ENCODE measurements around the gene SLC12A5. TPM values are rescaled to one million over a fixed set of nuclear protein-coding genes. Genes with fewer than 3 reads are reported as not detected.

The SLC12A5 gene
- total RNA-seq, 4 donors from 2014 or later = not detected

DNA sequence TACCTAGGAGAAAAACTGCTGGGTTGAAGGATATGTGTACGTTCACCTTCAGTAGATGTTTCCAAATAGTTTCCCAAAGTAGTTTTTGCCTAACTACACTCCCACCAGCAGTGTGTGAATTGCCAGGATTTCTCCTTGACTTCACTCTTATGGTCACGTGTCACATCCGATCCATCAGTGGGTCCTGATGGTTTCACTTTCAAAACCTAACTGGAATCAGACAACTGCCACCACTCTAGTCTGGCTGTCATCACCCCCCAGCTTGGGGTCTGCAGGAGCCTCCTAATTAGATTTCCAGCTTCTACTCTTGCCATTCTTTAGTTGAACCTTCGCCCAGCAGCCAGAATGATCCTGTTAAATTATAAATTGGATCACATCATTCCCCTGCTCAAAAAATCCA, 8.5 kb upstream of the SLC12A5 start:
- DNase-seq (ENCODE audit: low spot score in 2 of 2) = no peak
- no peak overlapping the region for H3K4me3 ChIP-seq (ENCODE audit: low read depth, poor library complexity, severe bottlenecking)
- intact Hi-C loops (cut with DNase I; ENCODE audit: low total_unique reads) = loop anchor here (2.0 to 10.0 kb wide), 3 partner anchors 64 to 404 kb away; no protein-coding TSS in a partner anchor
- 67 to 85% methylated on average over 4 of the region's 4 CpGs for WGBS, 2 donors
- TF ChIP-seq, protein P1, sequence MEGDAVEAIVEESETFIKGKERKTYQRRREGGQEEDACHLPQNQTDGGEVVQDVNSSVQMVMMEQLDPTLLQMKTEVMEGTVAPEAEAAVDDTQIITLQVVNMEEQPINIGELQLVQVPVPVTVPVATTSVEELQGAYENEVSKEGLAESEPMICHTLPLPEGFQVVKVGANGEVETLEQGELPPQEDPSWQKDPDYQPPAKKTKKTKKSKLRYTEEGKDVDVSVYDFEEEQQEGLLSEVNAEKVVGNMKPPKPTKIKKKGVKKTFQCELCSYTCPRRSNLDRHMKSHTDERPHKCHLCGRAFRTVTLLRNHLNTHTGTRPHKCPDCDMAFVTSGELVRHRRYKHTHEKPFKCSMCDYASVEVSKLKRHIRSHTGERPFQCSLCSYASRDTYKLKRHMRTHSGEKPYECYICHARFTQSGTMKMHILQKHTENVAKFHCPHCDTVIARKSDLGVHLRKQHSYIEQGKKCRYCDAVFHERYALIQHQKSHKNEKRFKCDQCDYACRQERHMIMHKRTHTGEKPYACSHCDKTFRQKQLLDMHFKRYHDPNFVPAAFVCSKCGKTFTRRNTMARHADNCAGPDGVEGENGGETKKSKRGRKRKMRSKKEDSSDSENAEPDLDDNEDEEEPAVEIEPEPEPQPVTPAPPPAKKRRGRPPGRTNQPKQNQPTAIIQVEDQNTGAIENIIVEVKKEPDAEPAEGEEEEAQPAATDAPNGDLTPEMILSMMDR (IDR thresholded peaks at IDR 0.05) = no peak
- TF ChIP-seq POLR2A (IDR thresholded peaks at IDR 0.05) = no peak

DNA sequence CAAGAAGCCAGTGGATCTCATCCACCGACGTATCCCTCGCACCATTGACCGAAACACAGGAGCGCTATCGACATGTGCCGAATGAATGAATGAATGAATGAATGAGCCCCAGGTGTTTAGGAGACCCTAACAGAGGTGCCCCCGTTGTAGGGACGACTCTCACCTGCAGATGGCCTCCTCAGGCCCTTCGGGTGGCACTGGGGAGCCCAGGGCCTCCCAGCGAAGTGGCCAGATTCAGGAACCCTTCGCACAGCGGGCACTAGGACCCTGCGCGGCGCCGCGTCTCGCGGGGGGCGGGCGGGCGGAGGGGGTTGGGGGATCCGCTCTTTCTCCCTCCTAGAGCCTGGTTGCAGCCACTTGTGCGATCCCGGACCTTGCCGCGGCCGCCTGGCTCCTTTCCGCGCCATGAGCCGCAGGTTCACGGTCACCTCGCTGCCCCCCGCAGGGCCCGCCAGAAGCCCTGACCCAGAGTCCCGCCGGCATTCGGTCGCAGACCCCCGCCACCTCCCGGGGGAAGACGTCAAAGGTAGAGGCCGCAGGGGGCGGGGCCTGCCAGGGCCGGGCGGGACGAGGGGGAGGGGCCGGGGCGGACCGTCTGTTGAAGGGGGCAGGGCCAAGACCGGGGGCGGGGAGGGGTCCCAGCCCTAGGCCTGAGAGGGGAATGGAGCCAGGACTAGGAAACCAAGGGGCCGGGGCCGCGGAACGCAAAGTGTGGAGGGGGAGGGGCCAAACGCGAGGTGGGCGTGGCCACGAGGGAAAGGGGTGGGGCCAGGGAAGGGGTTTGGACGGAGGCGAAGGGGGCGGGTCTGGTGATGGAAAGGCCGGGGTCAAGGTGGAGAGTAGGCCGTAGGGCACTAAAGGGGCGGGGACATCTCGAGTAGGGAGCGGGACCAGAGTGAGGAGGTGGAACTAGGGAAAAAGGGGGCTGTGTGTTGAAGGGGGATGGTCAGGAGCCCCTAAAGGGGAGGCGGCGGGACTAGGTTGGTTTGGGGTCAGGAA, 7.4 kb upstream of the SLC12A5 start:
- no peak for DNase-seq (ENCODE audit: low spot score in 2 of 2)
- intact Hi-C loops (cut with DNase I; ENCODE audit: low total_unique reads) = loop anchor here (2.0 to 10.0 kb wide), 3 partner anchors 63 to 403 kb away; no protein-coding TSS in a partner anchor
- H3K4me3 ChIP-seq (ENCODE audit: low read depth, poor library complexity, severe bottlenecking) = peak overlapping the region; percentile 8
- WGBS, 2 donors = 7 to 11% methylated on average over 50 to 68 of the region's 71 CpGs
- TF ChIP-seq, protein P1 (IDR thresholded peaks at IDR 0.05) = no peak
- no peak for TF ChIP-seq POLR2A (IDR thresholded peaks at IDR 0.05)

DNA sequence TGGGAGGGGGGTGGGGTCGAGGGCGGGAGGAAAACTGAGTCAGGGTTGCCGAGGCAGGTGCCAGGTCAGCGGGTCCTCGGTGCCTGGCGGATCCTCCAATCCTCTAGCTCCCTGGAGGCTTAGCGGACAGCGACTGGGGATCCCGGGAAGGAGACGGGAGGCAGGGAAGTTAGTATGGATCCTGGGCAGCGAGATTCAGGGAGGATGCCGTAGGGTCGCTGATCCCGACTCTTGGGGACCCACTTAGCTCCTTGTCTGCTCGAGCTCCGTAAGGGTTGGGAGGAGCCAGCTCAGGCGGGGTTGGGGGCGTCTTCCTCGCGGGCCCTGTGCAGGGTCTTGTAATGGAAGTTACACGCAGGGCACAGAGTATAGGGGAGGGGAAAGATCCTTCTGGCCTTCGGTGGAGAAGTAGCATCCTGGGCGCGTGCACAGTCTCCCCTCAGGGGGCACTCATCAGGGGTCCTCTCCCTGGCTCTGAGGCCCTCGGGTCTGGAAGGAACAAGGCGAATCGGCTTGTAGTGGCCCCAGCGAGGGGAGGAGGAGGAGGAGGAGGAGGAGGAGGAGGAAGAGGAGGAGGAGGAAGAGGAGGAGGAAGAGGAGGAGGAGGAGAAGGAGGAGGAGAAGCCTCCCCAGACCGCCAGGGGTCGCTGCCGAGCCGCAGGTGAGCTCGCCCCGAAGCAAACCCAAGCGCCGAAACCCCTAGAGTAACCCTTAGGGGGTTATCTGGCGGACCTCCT, 6.4 kb upstream of the SLC12A5 start:
- TF ChIP-seq POLR2A (IDR thresholded peaks at IDR 0.05) = no peak
- TF ChIP-seq, protein P1 (IDR thresholded peaks at IDR 0.05) = peak in 1 of 3 donors; percentile 69
- intact Hi-C loops (cut with DNase I; ENCODE audit: low total_unique reads) = loop anchor here (10.0 kb wide), 2 partner anchors 322 to 402 kb away; no protein-coding TSS in a partner anchor
- no peak for DNase-seq (ENCODE audit: low spot score in 2 of 2)
- no peak overlapping the region for H3K4me3 ChIP-seq (ENCODE audit: low read depth, poor library complexity, severe bottlenecking)
- WGBS, 2 donors = 1 to 2% methylated on average over 36 to 37 of the region's 37 CpGs

DNA sequence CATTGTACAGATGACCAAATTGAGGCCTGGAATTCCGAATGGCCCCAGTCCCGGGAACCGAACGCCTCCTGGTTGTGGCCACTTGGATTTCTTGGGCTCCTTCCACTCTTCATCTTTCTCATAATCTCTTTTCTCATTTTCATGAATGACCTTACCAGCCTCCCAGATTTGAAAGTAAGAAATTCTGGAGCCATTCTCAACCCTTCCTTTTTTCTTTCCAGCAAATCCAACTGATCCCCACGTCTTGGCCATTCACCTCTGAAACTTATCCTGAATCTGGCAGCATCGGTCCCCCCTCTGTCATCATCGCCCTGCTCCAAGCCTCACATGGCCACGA, 5.9 kb upstream of the SLC12A5 start:
- TF ChIP-seq, protein P1 (IDR thresholded peaks at IDR 0.05) = no peak
- no peak for TF ChIP-seq POLR2A (IDR thresholded peaks at IDR 0.05)
- intact Hi-C loops (cut with DNase I; ENCODE audit: low total_unique reads) = loop anchor here (10.0 kb wide), 2 partner anchors 322 to 402 kb away; no protein-coding TSS in a partner anchor
- no peak overlapping the region for H3K4me3 ChIP-seq (ENCODE audit: low read depth, poor library complexity, severe bottlenecking)
- DNase-seq (ENCODE audit: low spot score in 2 of 2) = no peak
- 36 to 37% methylated on average over 8 of the region's 8 CpGs for WGBS, 2 donors

DNA sequence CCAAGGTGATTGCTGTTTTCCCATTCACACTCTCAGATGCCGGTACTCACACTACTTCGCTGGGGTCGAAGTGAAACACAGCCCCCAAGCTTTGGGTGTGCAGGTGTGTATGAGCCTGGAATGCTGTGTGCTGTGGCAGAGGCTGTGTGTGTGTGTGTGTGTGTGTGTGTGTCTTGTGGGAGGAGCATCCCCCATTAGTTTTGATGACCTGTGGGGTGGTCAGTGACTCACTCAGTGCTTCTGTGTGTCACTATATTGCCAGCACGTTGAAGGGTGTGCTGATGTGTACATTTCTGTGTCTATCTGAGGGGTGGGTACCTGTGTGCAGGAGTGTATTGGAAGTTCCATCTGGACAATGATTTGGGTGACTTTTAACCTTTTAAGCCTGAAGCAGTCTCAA, 5.0 kb upstream of the SLC12A5 start:
- TF ChIP-seq, protein P1 (IDR thresholded peaks at IDR 0.05) = no peak
- TF ChIP-seq POLR2A (IDR thresholded peaks at IDR 0.05) = no peak
- H3K4me3 ChIP-seq (ENCODE audit: low read depth, poor library complexity, severe bottlenecking) = no peak overlapping the region
- WGBS, 2 donors = 61 to 70% methylated on average over 4 of the region's 4 CpGs
- no peak for DNase-seq (ENCODE audit: low spot score in 2 of 2)
- intact Hi-C loops (cut with DNase I; ENCODE audit: low total_unique reads) = loop anchor here (10.0 kb wide), 2 partner anchors 321 to 401 kb away; no protein-coding TSS in a partner anchor
